Stimulated activated CD8-positive, alpha-beta memory T cell treated with anti-CD3 and anti-CD28 coated beads, Interleukin-15, amount 100 ng/mL, for 48 hours (primary cell): ENCODE data around the gene SYNPO2.
"Not testable (repeated sequence)": the region's sequence is repeated elsewhere in the genome, so short reads cannot be mapped to it uniquely, and the experiment has no call there.

Experiments
- DNase-seq, 2 donors: peaks; one replicate each; pipeline ENCODE4 v3.0.0-alpha.2; 2020; ENCODE audit warnings: low read depth in 2 of 2

The SYNPO2 gene

GRCh38 chr4:119002476-119002875, 113.8 kb downstream of the SYNPO2 start:
- no peak for DNase-seq

GRCh38 chr4:119003001-119003400, 114.3 kb downstream of the SYNPO2 start:
- not testable (repeated sequence) for DNase-seq

GRCh38 chr4:119005928-119006460, 117.3 kb downstream of the SYNPO2 start:
- no peak for DNase-seq

- no peak for DNase-seq
Measured at GRCh38 chr4:119008761-119009160, 120.1 kb downstream of the SYNPO2 start.

- DNase-seq: not testable (repeated sequence)
Measured at GRCh38 chr4:119010221-119010620, 121.6 kb downstream of the SYNPO2 start.

- DNase-seq: no peak
Measured at GRCh38 chr4:119010909-119011606, 122.4 kb downstream of the SYNPO2 start.

GRCh38 chr4:119011607-119011988, 122.9 kb downstream of the SYNPO2 start:
- DNase-seq: no peak

- no peak for DNase-seq
Measured at GRCh38 chr4:119014658-119015057, 126.0 kb downstream of the SYNPO2 start.

- DNase-seq: no peak
Measured at GRCh38 chr4:119016636-119017035, 128.0 kb downstream of the SYNPO2 start.

GRCh38 chr4:119017636-119018035, 129.0 kb downstream of the SYNPO2 start:
- DNase-seq: no peak

GRCh38 chr4:119020158-119020557, 131.5 kb downstream of the SYNPO2 start:
- no peak for DNase-seq

- DNase-seq: not testable (repeated sequence)
Measured at GRCh38 chr4:119022520-119022919, 133.9 kb downstream of the SYNPO2 start.

GRCh38 chr4:119024102-119024501, 135.4 kb downstream of the SYNPO2 start:
- DNase-seq: no peak

- no peak for DNase-seq
Measured at GRCh38 chr4:119025420-119025819, 136.8 kb downstream of the SYNPO2 start.

- no peak for DNase-seq
Measured at GRCh38 chr4:119025916-119026661, 137.4 kb downstream of the SYNPO2 start.

- DNase-seq: no peak
Measured at GRCh38 chr4:119026662-119027444, 138.2 kb downstream of the SYNPO2 start.

GRCh38 chr4:119027811-119028210, 139.2 kb downstream of the SYNPO2 start:
- no peak for DNase-seq

- DNase-seq: no peak
Measured at GRCh38 chr4:119028296-119028695, 139.6 kb downstream of the SYNPO2 start.

GRCh38 chr4:119029847-119030535, 141.3 kb downstream of the SYNPO2 start:
- no peak for DNase-seq

GRCh38 chr4:119030536-119030890, 141.9 kb downstream of the SYNPO2 start:
- DNase-seq: no peak

GRCh38 chr4:119031218-119031617, 142.6 kb downstream of the SYNPO2 start:
- DNase-seq: no peak
